ENCODE results near the gene PCDHB12.
A peak's percentile ranks its signal among the peaks of the same experiment; 100 is the strongest.
"Not testable (repeated sequence)": the region's sequence is repeated elsewhere in the genome, so short reads cannot be mapped to it uniquely, and the experiment has no call there.

The PCDHB12 gene

GRCh38 chr5:141184117-141184855, 24.2 kb upstream of the PCDHB12 start:
- H3K4me3 ChIP-seq (ENCODE audit: low read depth, low read length); H3K36me3 ChIP-seq (ENCODE audit: control insufficient read depth in 2 of 2, insufficient read depth in 1 of 2, low read length in 2 of 2); H3K27ac ChIP-seq (ENCODE audit: extremely low read depth, low read depth, low read length); H3K4me1 ChIP-seq (ENCODE audit: control insufficient read depth, insufficient read depth, low read length); POLR2A ChIA-PET; H3K9me3 ChIP-seq (ENCODE audit: control insufficient read depth, insufficient read depth, low read depth, low read length): not testable (repeated sequence)
- CTCF ChIA-PET = interaction anchor here (1.8 kb wide), 1 partner anchor 34 kb away, joined by 6 read pairs; the partner anchor contains the start of gene PCDHB6

- H3K4me3 ChIP-seq (ENCODE audit: low read depth, low read length) = no peak within 1 kb of the TSS
- no peaks in the 10 kb centered on the region for H3K4me1 ChIP-seq (ENCODE audit: control insufficient read depth, insufficient read depth, low read length)
- no peak within 1 kb of the TSS for H3K27ac ChIP-seq (ENCODE audit: extremely low read depth, low read depth, low read length)
- no peaks in the 10 kb centered on the region for H3K9me3 ChIP-seq (ENCODE audit: control insufficient read depth, insufficient read depth, low read depth, low read length)
- CTCF ChIA-PET = interaction anchor here (0.5 to 2.4 kb wide), 21 partner anchors 9 to 377 kb away, joined by 3 to 12 read pairs (median 4); partner anchors contain the start of genes PCDHB11, PCDHB15, PCDHB2 and PCDHB8
- no peak for TF ChIP-seq ZNF48 (tag by site-specific recombination; IDR thresholded peaks at IDR 0.05)
- TF ChIP-seq ZNF654 (tag by site-specific recombination; IDR thresholded peaks at IDR 0.05; ENCODE audit: low read depth) = peak; percentile 34; the same call in 1 of the 2 replicates
- POLR2A ChIA-PET = no interaction called here
- no peaks in the 10 kb centered on the region for H3K36me3 ChIP-seq (ENCODE audit: control insufficient read depth in 2 of 2, insufficient read depth in 1 of 2, low read length in 2 of 2)
Observed at GRCh38 chr5:141186897-141187512, 21.5 kb upstream of the PCDHB12 start, which contains the start of gene PCDHB9. PCDHB9 (plus strand) TSS chr5:141187161; CDS start chr5:141187319, 158 bp downstream.

GRCh38 chr5:141188682-141189081, 19.8 kb upstream of the PCDHB12 start:
- H3K27ac ChIP-seq (ENCODE audit: extremely low read depth, low read depth, low read length); H3K4me3 ChIP-seq (ENCODE audit: low read depth, low read length); POLR2A ChIA-PET; CTCF ChIA-PET; H3K9me3 ChIP-seq (ENCODE audit: control insufficient read depth, insufficient read depth, low read depth, low read length); H3K4me1 ChIP-seq (ENCODE audit: control insufficient read depth, insufficient read depth, low read length); H3K36me3 ChIP-seq (ENCODE audit: control insufficient read depth in 2 of 2, insufficient read depth in 1 of 2, low read length in 2 of 2): not testable (repeated sequence)

GRCh38 chr5:141189131-141189530, 19.4 kb upstream of the PCDHB12 start:
- H3K9me3 ChIP-seq (ENCODE audit: control insufficient read depth, insufficient read depth, low read depth, low read length); H3K4me3 ChIP-seq (ENCODE audit: low read depth, low read length); CTCF ChIA-PET; POLR2A ChIA-PET; H3K36me3 ChIP-seq (ENCODE audit: control insufficient read depth in 2 of 2, insufficient read depth in 1 of 2, low read length in 2 of 2); H3K4me1 ChIP-seq (ENCODE audit: control insufficient read depth, insufficient read depth, low read length); H3K27ac ChIP-seq (ENCODE audit: extremely low read depth, low read depth, low read length): not testable (repeated sequence)

- Histone ChIP-seq H3K4me3 (ENCODE audit: low read depth, low read length) (no peak within 1 kb of the TSS), H3K4me1 (ENCODE audit: control insufficient read depth, insufficient read depth, low read length) (no peaks in the 10 kb centered on the region), H3K9me3 (ENCODE audit: control insufficient read depth, insufficient read depth, low read depth, low read length) (no peaks in the 10 kb centered on the region), H3K27ac (ENCODE audit: extremely low read depth, low read depth, low read length) (no peak within 1 kb of the TSS), H3K36me3 (ENCODE audit: control insufficient read depth in 2 of 2, insufficient read depth in 1 of 2, low read length in 2 of 2) (no peaks in the 10 kb centered on the region)
- ChIA-PET POLR2A (no interaction called here), CTCF (interaction anchor here (0.6 to 2.2 kb wide), 18 partner anchors 11 to 1652 kb away, joined by 3 to 12 read pairs (median 3); partner anchors contain the start of genes PCDHB14, PCDHB16, PCDHB2 and PCDHGA2)
- peak; percentile 62 for TF ChIP-seq ZNF654 (tag by site-specific recombination; IDR thresholded peaks at IDR 0.05; ENCODE audit: low read depth)
- TF ChIP-seq ELK4 (IDR thresholded peaks at IDR 0.05; ENCODE audit: borderline replicate concordance, low read depth, low read length) = no peak
Observed at GRCh38 chr5:141192110-141192725, 16.3 kb upstream of the PCDHB12 start, which contains the start of gene PCDHB10. PCDHB10 (plus strand) TSS chr5:141192353; CDS start chr5:141192553, 200 bp downstream.

- H3K27ac ChIP-seq (ENCODE audit: extremely low read depth, low read depth, low read length); POLR2A ChIA-PET; H3K4me3 ChIP-seq (ENCODE audit: low read depth, low read length); CTCF ChIA-PET; H3K36me3 ChIP-seq (ENCODE audit: control insufficient read depth in 2 of 2, insufficient read depth in 1 of 2, low read length in 2 of 2); H3K9me3 ChIP-seq (ENCODE audit: control insufficient read depth, insufficient read depth, low read depth, low read length); H3K4me1 ChIP-seq (ENCODE audit: control insufficient read depth, insufficient read depth, low read length): not testable (repeated sequence)
Observed at GRCh38 chr5:141194332-141194731, 14.2 kb upstream of the PCDHB12 start.
